ENCODE data around the gene RITA1.

Gene RITA1

GRCh38 chr12:113232089-113232839 is 46.7 kb downstream of the RITA1 start:
- no peak for DNase-seq

GRCh38 chr12:113232840-113233585 is 47.5 kb downstream of the RITA1 start:
- peak; percentile 52 for DNase-seq

DNA sequence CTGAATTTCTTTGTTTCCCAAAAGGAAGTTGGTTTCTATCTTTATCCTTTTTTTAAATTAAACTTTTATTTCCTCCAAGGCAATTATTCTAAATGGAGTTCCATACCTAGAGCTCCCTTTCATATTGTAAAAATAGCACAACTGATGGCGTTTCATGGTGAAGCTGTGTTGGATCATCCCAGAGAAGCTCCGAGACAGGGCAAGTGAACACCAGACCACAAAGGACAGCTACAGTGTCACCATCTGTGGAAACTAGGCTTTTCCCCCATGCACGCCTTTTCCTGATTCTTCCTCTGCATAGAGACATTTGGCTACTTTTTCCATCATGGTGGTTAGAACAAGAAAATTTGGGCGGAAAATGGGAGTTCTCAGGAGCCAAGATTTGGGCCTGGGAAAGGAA is 48.4 kb downstream of the RITA1 start:
- no peak for DNase-seq

DNA sequence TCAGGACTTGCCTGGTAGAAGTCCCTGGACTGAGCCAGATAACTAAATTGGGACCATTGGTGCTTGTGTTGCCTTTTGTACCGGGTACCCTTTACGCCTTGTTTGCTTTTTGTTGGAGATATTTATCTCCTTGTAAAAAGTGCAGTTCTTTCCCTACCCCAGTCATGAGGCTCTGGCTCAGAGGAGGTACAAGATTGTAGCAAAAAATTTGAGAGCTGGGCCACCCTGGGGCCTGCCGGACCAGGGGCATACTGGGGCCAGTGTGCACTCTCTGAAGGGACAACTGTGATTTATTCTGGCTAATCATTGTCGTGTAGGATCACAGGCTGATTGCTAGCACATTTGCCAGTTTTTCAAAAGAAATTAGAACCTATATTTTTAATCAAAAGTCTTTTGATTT is 49.0 kb downstream of the RITA1 start:
- DNase-seq = no peak

DNA sequence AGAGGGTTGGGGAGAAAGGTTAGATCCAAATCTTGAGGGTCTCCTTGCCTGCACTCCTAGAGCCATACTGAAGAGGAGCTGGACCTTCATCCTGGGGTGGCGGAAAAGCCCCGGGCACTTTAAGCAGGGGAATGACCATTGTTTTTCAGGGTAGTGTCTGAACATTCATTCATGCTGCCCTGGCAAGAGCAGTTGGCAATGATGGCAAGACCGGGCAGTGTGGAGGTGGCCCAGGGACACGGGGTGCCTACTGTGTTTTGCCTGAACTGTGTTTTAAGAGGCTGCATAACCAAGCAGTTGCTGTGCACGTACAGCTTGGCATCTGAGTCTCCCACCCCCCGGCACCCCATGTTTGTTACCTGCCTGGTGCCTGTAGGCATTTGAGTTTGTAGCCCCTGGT is 50.5 kb downstream of the RITA1 start:
- no peak for DNase-seq

DNA sequence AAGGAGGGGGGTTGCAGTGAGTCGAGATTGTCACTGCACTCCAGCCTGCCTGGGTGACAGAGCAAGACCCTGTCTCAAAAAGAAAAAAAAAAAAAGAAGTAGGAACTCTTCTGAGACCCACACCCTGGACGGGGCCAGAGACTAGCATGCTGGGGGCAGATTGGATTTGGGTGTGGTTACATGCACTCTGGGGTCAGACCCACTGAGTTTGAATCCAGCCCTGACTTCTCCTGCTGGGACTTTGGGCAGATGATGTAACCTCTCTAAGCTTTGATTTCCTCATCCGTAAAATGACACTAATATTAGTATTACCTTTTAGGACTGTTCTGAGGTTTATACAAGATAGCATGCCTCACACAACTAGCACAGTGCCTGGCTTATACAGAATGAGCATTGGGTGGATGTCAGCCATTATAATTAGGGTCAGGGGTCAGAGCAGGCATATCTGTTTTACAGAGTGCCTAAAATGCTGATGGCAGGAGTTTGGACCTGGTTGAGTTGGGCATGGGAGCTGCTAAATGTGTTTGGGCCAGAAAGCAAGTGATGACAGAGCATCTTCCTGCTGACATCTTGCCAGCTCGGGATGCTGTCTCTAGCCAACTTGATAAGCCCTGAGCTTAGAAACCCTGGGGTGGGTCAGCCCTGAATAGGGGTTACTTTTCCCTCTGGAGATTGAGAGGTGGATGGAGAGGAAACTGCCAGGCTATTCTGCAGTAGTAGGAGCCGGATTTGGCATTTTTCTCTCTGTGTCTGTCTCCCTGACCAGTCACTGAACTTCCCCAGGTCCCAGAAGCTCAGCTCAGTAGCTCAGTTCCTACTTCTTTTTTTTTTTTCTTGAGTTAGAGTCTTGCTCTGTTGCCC is 51.2 kb downstream of the RITA1 start:
- no peak for DNase-seq

DNA sequence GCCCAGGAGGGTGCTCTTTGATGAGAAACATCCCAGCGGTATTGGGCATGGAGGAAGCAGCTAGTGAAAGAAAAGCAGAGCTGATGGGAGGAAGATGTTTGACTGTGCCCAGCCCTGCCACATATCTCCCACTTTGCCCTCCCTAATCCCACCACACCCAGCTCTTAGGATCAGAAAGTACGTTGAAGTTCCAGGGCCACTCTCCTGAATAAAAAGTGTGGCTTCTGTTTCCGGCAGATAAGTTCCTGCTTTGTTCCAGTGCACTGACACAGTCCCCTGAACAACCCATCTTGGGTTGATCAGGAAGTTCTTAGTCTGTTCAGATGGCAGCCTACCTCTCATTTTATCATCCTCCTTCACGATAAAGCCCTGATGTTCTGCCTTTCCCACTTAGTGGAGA is 52.2 kb downstream of the RITA1 start:
- no peak for DNase-seq

DNA sequence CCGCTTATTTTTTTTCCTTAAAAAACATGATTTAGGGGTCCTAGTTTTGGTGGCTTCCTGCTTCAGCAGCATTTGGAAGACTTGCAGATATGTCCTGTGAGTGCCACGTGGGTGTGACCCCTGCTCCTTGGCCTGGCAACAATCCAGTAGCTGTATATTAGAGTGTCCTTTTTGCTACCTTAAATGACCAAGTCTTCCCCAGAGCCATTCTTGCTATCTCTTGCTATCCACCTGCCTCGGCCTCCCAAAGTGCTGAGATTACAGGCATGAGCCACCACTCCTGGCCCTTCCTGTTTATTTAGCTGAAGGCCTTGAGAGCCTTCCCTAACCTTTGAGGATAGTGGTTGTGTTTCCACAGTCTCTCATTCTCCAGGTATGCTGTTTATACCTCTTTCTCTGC is 52.8 kb downstream of the RITA1 start:
- no peak for DNase-seq

- no peak for DNase-seq
Measured at GRCh38 chr12:113239288-113239771, 53.8 kb downstream of the RITA1 start.

DNA sequence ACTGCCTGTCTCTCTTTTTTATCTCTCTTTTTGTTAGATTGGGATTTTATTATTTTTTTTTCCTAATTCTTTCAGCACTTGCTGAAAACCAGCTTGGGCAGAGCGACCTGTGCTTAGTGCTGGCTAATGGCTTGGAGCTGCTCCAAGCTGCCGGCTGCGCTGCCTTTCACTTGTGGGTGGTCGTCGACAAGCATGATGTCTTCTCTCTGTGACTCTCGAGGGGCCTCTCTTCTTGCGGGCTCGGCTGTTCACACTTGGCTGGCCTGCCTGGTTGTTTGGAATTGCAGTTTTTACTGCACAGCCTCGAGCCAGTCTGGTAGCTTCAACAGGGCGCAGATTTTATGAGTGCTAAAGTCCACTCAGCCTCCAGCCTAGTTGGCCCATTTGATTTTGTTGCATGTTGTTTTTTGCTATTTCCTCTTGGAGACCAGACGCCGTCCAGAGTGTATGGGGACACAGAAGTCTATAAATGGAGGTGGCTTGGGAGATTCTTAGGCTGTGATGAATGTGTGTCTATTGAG is 54.4 kb downstream of the RITA1 start:
- no peak for DNase-seq

DNA sequence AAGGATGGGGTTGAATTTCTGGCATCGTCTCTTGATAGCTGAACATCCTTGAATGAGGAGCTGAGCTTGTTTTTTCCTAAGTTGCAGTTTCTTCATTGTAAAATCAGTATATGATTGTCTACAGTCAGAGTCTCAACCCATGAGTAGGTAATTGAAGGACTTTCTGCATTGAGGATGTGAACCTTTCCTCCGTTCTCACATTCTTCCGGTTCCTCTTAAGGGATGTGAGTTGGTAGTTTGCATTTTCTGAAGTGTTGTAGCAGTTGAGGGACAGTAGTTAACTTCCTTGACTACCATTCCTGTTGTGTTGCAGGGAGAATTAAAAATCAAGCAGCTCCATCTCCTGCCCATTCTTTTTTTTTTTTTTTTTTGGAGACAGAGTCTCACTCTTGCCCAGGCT is 54.9 kb downstream of the RITA1 start:
- DNase-seq = no peak

DNA sequence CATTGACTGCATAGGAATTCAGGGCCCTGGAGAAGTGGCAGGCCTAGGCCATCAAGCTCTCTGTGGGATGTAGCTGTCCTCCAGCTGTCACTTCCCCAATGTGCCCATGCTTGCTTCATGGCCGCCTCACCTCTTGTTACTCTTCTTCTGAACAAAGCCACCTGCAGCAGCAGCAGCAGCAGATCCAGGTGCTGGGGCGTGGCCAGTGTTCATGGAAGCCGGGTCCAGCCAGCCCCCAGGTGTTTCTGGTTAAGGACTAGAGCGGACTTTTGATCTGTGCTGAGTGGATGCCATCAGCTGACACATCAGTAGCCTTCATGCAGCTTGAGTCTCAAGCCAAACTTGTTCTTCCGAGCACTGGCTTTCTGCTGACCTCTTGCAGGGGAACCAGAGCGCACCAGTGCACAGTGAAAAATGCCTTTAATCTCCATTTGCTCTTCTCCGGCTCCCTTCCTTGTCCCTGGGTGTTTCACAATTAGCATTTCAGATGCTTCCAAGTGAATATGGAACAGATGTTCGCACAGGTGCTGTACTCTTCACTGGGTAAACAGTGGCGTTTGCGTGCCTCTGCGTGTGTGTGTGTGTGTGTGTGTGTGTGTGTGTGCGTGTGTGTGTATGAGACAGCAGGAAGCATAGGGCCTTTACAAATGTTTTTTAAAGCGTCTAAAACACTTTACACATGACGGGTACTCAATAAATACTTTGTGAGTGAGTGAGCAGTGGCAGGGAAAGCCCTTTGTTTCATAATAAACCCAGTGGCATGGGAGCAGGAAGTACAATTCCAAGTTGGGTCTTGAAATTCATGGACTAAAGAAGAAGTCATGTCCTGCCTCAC is 55.9 kb downstream of the RITA1 start:
- DNase-seq = no peak

Measured in activated CD4-positive, alpha-beta T cell treated with anti-CD3 and anti-CD28 coated beads, Interleukin-2, amount 50 U/mL, for 16 hours (primary cell).